Thoracic aorta (tissue), 2 donors: Measurements from ENCODE around the gene PLEKHH1. TPM values are rescaled to one million over a fixed set of nuclear protein-coding genes. Genes with fewer than 3 reads are reported as not detected.

Source experiments
- ATAC-seq: fragments of 150-250 bp; one replicate; pipeline ENCODE4 v1.8.0; 2017; ENCODE audit warnings: low read depth; ENCODE audit not compliant: insufficient number of reproducible peaks, low FRiP score
- DNase-seq: peaks from one replicate; pipeline ENCODE4 v3.0.0-alpha.2; 2020; ENCODE audit warnings: low spot score
- H3K27ac ChIP-seq, 2 donors: fragments of 200-600 bp; sonication (generic); 1 replicate in 1 of 2; 2 replicates in 1 of 2; pipeline ENCODE4 v1.5.1; 2016; ENCODE audit warnings: mild to moderate bottlenecking in 2 of 2, moderate library complexity in 2 of 2
- H3K27me3 ChIP-seq: fragments of 200-600 bp; sonication (generic); replicated peaks from 2 replicates; pipeline ENCODE4 v1.6.0; 2016; ENCODE audit warnings: mild to moderate bottlenecking; ENCODE audit not compliant: insufficient read depth
- H3K36me3 ChIP-seq: fragments of 200-600 bp; sonication (generic); one replicate; pipeline ENCODE4 v1.5.1; 2016
- H3K4me1 ChIP-seq, 2 donors: fragments of 200-600 bp; sonication (generic); 1 replicate in 1 of 2; 2 replicates in 1 of 2; pipeline versions ENCODE4 v1.5.1 to v1.6.0; 2016; ENCODE audit warnings: low read depth in 2 of 2, mild to moderate bottlenecking in 1 of 2; ENCODE audit not compliant: control insufficient read depth in 1 of 2
- H3K4me3 ChIP-seq: fragments of 200-600 bp; sonication (generic); 2 replicates; pipeline ENCODE4 v1.5.1; 2016; ENCODE audit warnings: mild to moderate bottlenecking
- H3K9me3 ChIP-seq: fragments of 200-600 bp; sonication (generic); 2 replicates; pipeline ENCODE4 v1.5.1; 2016
- CTCF ChIP-seq: fragments of 200-600 bp; sonication (generic); IDR thresholded peaks from one replicate; pipeline ENCODE4 v1.5.1; 2019; ENCODE audit warnings: antibody characterized with exemption
- total RNA-seq, 2 donors: library from RNA; depleted of rRNA; stranded (reverse); fragments of >200 nt; gene quantifications; one replicate each; pipeline versions ENCODE4 v1.1.0 to v1.2.3, GENCODE V29; 2016

The PLEKHH1 gene
- total RNA-seq, 2 donors from 2014 or later = 1.4 to 3.8 TPM

- H3K27ac ChIP-seq = no peak overlapping the region
These were observed 31.4 kb upstream of the PLEKHH1 start for GRCh38 chr14:67501670-67502069.

GRCh38 chr14:67502867-67503266 lies 30.2 kb upstream of the PLEKHH1 start:
- Histone ChIP-seq H3K4me1 (no peaks in the 10 kb centered on the region), H3K27ac (no peak overlapping the region), H3K27me3 (no peaks in the 10 kb centered on the region), H3K36me3 (no peaks in the 10 kb centered on the region), H3K4me3 (no peak overlapping the region), H3K9me3 (no peaks in the 10 kb centered on the region)
- no peak for TF ChIP-seq CTCF
- DNase-seq (no peak), ATAC-seq (no peak)

More at GRCh38 chr14:67501670-67502069, 31.4 kb upstream of the PLEKHH1 start:
- no peak for ATAC-seq
- Histone ChIP-seq H3K4me1 (no peaks in the 10 kb centered on the region), H3K9me3 (no peaks in the 10 kb centered on the region), H3K27me3 (no peaks in the 10 kb centered on the region), H3K36me3 (no peaks in the 10 kb centered on the region), H3K4me3 (no peak overlapping the region)
- no peak for TF ChIP-seq CTCF
- DNase-seq = no peak

- Histone ChIP-seq H3K27ac (no peak overlapping the region), H3K36me3 (no peaks in the 10 kb centered on the region), H3K4me3 (no peak overlapping the region), H3K27me3 (no peaks in the 10 kb centered on the region), H3K9me3 (no peaks in the 10 kb centered on the region), H3K4me1 (no peaks in the 10 kb centered on the region)
- DNase-seq = no peak
- no peak for ATAC-seq
- TF ChIP-seq CTCF = no peak
These were observed 29.8 kb upstream of the PLEKHH1 start for GRCh38 chr14:67503331-67503730.

- no peak for ATAC-seq
- no peak for TF ChIP-seq CTCF
- Histone ChIP-seq H3K36me3 (no peaks in the 10 kb centered on the region), H3K4me1 (no peaks in the 10 kb centered on the region), H3K9me3 (no peaks in the 10 kb centered on the region), H3K27ac (no peak overlapping the region), H3K4me3 (no peak overlapping the region), H3K27me3 (no peaks in the 10 kb centered on the region)
- no peak for DNase-seq
These were observed 27.8 kb upstream of the PLEKHH1 start for GRCh38 chr14:67505254-67505653.

GRCh38 chr14:67508956-67509355 lies 24.1 kb upstream of the PLEKHH1 start:
- no peak for ATAC-seq
- DNase-seq = no peak

More at GRCh38 chr14:67508956-67509355, 24.1 kb upstream of the PLEKHH1 start:
- TF ChIP-seq CTCF = no peak
- H3K4me3 ChIP-seq = no peak overlapping the region
- H3K27me3 ChIP-seq = no peaks in the 10 kb centered on the region
- H3K9me3 ChIP-seq = no peaks in the 10 kb centered on the region
- H3K4me1 ChIP-seq = no peaks in the 10 kb centered on the region
- H3K36me3 ChIP-seq = no peaks in the 10 kb centered on the region
- no peak overlapping the region for H3K27ac ChIP-seq
